Lung microvascular endothelial cell (primary cell): ENCODE data around the gene DIS3L2. TPM values are rescaled to one million over a fixed set of nuclear protein-coding genes. Genes with fewer than 3 reads are reported as not detected.

ENCODE experiments used
- DNase-seq, 2 donors: peaks; one replicate each; pipeline versions ENCODE4 v3.0.0 to v3.0.0-alpha.2; 2010; ENCODE audit warnings: low read depth in 2 of 2
- total RNA-seq: library from RNA; depleted of rRNA; stranded (reverse); fragments of >200 nt; gene quantifications from 2 replicates; pipeline ENCODE4 v1.2.1, GENCODE V29; 2014

The DIS3L2 gene
- total RNA-seq, 1 donor from 2014 or later: 14.1 TPM

DNA sequence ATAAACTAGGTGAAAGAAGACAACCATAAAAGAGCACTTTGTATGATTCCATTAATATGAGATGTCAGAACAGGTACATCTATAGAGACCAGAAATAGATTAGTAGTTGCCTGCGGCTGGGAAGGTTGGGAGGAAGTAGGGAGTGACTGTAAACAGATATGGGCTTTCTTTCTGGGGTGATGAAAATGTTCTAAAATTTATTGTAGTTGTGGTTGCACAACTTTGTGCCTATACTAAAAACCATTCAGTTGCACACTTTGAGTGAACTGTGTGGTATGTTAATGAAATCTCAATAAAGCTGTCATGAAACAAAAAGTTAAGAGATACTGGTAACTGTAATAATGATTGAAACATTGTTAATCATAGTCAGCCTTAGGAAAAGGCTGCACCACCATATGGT lies 264.4 kb downstream of the DIS3L2 start:
- DNase-seq: no peak

- DNase-seq: peak in 1 of 2 donors; percentile 10
These were observed 266.8 kb downstream of the DIS3L2 start for GRCh38 chr2:232228332-232228731.

- peak in 1 of 2 donors; percentile 69 for DNase-seq
These were observed 267.7 kb downstream of the DIS3L2 start for GRCh38 chr2:232228971-232229894.

DNA sequence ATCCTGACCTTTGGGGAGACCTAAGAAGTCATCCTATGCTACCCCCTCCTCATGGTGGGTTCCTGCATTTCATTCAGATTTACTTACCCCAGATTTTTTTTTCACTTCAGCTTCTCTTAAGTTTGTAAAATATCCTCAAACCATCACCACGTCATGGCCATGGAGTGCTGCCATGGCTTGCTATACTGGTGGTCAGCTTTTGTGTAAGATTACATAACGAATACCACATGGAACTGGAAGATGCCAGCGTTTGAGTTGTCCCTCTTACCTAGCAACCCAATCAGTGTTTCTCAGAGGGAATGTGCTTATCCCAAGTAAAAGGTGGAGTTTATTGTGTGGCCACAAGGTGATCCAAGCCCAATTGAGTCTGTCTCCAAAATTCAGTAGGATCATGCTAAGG lies 268.4 kb downstream of the DIS3L2 start:
- no peak for DNase-seq

- peak; percentile 20 to 61 for DNase-seq
These were observed 269.0 kb downstream of the DIS3L2 start for GRCh38 chr2:232230560-232230959.

GRCh38 chr2:232231554-232231953 lies 270.0 kb downstream of the DIS3L2 start:
- no peak for DNase-seq

DNA sequence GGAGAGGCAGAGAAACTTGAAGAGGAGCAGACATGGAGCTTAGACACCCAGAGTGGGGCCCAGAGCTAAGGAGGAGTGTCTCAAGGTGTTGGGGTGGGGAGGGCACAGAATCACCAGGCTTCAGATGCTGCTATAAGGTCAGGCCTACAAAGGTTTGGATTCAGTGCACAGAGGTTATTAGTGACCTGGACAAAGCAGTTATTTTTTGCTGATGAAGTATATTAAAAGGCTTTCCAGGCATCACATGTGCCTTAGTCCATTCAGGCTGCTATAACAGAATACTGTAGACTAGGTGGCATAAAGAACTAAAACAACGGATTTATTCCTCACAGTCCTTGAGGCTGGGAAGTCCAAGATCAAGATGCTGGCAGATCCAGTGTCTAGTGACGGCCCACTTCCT lies 271.4 kb downstream of the DIS3L2 start:
- DNase-seq: no peak

- no peak for DNase-seq
These were observed 273.6 kb downstream of the DIS3L2 start for GRCh38 chr2:232234922-232235615.

- DNase-seq: no peak
These were observed 274.2 kb downstream of the DIS3L2 start for GRCh38 chr2:232235716-232236115.

GRCh38 chr2:232236200-232236599 lies 274.7 kb downstream of the DIS3L2 start:
- no peak for DNase-seq

GRCh38 chr2:232237464-232237863 lies 276.0 kb downstream of the DIS3L2 start:
- no peak for DNase-seq

- no peak for DNase-seq
These were observed 276.6 kb downstream of the DIS3L2 start for GRCh38 chr2:232238108-232238507.

GRCh38 chr2:232238596-232238995 lies 277.1 kb downstream of the DIS3L2 start:
- no peak for DNase-seq

DNA sequence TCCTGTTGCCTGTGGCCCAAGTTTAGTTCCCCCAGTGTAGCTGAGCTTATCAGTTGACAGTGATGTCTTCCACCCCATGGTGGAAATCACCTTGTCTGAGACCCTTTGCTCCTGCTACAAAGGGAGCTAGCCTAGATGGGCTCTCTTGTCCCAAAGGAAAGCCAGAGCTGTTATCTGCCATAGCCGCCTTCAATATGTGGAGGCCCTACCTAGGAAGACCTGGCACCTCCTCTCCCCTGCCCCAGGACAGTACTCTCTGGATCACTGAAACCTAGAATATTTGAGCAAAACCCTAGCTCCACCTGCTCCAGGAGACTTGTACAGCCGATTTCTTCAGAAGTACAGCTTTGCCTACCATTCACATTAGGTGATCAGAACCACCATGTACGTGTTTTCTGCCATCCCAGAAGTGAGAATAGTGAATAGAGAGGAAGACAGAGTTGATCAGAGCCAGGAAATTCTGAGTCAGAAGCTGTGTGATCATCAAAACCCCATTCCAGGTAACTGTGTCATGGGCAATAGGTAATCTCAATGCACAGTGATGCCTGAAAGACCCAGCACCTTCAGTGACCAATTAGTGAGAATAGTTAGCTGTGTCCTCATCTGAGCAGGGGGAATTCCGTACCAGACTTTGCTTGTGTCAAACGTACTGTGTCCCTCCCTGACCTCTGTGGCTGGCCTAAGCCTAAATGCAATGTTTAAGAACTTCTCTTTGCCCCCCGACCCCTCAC lies 278.6 kb downstream of the DIS3L2 start:
- DNase-seq: peak in 1 of 2 donors; percentile 74

- no peak for DNase-seq
These were observed 279.4 kb downstream of the DIS3L2 start for GRCh38 chr2:232240906-232241305.

- no peak for DNase-seq
These were observed 280.8 kb downstream of the DIS3L2 start for GRCh38 chr2:232242316-232242715.

DNA sequence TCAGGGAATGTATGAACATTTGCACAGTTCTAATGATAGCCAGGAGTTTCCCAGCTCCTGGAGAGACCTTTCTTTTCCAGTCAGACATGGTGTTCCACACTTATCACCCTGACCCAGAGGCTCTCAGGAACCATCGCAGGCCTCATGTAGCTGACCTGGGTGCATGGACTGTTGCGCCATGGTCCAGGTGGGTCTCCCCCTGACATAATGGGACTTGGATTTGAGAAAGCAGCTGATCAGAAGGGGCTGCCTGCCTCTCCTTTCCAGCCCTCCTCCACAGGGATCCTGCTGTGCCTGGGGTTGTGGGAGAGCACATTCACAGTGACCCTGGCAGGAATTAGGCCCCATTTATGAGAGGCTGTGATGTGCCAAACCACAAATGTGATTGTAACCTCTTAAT lies 283.6 kb downstream of the DIS3L2 start:
- DNase-seq: no peak

DNA sequence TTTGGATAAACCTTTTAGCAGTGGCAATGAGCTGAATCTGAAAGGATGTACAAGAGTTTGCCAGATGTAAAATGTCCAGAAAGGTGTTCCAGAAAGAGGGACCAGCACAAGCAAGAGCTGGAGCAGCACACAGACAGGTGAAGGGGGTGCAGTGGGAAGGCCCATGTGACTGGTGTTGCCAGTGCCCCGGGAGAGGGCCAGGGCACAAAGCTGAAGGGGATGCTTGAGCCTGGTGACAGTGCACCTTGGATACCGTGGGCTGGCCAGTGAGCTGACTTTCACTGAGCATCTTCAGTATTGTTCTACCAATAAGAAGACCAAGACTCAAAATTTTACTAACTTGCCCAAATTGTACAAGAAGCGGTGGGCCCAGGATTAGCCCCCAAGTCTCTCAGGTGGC lies 284.7 kb downstream of the DIS3L2 start:
- no peak for DNase-seq

DNA sequence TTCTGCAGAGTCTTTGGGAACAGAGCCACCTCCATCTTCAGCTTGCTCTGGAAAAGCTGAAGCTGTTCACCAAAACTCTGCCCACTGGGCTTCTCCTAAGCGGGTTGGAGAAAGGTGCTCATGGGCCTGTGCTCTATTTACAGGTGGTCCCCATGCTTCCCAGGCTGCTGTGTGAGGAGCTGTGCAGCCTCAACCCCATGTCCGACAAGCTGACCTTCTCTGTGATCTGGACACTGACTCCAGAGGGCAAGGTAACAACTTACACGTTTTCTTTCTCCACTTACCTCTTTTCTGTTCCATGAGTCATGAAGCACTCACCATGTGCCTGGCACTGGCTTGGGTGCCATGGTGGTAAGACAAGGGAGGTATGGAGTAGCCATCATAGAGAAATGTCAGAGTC lies 287.6 kb downstream of the DIS3L2 start:
- DNase-seq: no peak

GRCh38 chr2:232250246-232251175 lies 289.0 kb downstream of the DIS3L2 start:
- DNase-seq: no peak

DNA sequence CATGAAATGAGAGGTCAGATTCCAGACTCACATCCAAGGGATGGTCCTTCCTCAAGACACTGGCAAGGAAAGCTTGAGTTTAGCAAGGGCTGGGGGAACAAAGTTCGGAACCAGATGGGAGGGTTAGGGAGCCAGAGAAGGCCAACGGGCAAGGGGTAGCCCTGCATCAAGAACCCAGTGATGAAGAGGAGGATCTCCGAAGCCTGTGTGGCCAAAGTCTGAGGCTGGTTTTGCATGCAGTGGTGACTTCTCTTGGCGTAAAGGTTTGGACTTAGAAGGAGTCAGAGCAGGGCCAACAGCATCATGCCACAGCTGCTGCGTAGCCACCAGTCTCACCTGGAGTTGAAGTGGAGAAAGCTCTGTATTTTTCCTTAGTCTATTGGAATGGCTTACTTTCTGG lies 293.5 kb downstream of the DIS3L2 start:
- no peak for DNase-seq
